IMR-90 (cell line): Measurements from ENCODE around the gene RNU6-1. TPM values are rescaled to one million over a fixed set of nuclear protein-coding genes. Genes with fewer than 3 reads are reported as not detected.

Experiments used
- ATAC-seq: fragments of 200-7000 bp; cut with Tn5 transposase; 2 replicates; pipeline ENCODE4 v1.9.1; 2020; ENCODE audit warnings: low read depth, mild to moderate bottlenecking, moderate library complexity
- BruUV-seq: library from RNA; stranded (reverse); fragments of 400-500 nt; replicated peaks from 2 replicates; lab custom pipeline; 2021; lab: Mats Ljungman, UMichigan
- CTCF ChIA-PET: fragments of 300-600 bp; formaldehyde crosslinking; extraction: SDS; loops from one replicate; lab custom pipeline; 2021; ENCODE audit warnings: antibody characterized with exemption; lab: Yijun Ruan, JAX
- POLR2A ChIA-PET: fragments of 300-600 bp; sonication (Branson Sonifier 250); formaldehyde crosslinking; loops from one replicate; lab custom pipeline; 2022; ENCODE audit warnings: antibody characterized with exemption; ENCODE audit not compliant: unreplicated experiment; lab: Charles Lee
- DNase-seq: peaks from one replicate; pipeline ENCODE4 v3.0.0; 2013
- H2AFZ ChIP-seq: replicated peaks from 2 replicates; pipeline ENCODE3; 2013; ENCODE audit warnings: low read length, mild to moderate bottlenecking; ENCODE audit not compliant: poor library complexity
- H2AK5ac ChIP-seq: 2 replicates; pipeline ENCODE4 v1.6.1; 2013; ENCODE audit warnings: low read depth, low read length, inconsistent platforms
- H2AK9ac ChIP-seq: replicated peaks from 2 replicates; pipeline ENCODE3; 2013; ENCODE audit warnings: mild to moderate bottlenecking, low read depth, low read length, moderate library complexity; ENCODE audit not compliant: poor library complexity
- H2BK120ac ChIP-seq: 2 replicates; pipeline ENCODE4 v1.6.1; 2013; ENCODE audit warnings: low read depth, low read length, inconsistent platforms
- H2BK15ac ChIP-seq: 3 replicates; pipeline ENCODE4 v1.6.1; 2013; ENCODE audit warnings: low read depth, low read length, inconsistent platforms
- H2BK20ac ChIP-seq: 2 replicates; pipeline ENCODE4 v1.6.1; 2013; ENCODE audit warnings: low read depth, mild to moderate bottlenecking, inconsistent platforms, low read length, moderate library complexity
- H2BK5ac ChIP-seq: 2 replicates; pipeline ENCODE4 v1.6.1; 2013; ENCODE audit warnings: mild to moderate bottlenecking, low read depth, low read length, inconsistent platforms; ENCODE audit not compliant: poor library complexity, severe bottlenecking
- H3K14ac ChIP-seq: replicated peaks from 2 replicates; pipeline ENCODE4 v1.6.1; 2013; ENCODE audit warnings: low read depth, low read length, inconsistent platforms
- H3K18ac ChIP-seq: 2 replicates; pipeline ENCODE4 v1.6.1; 2013; ENCODE audit warnings: low read depth, low read length, control low read depth
- H3K23ac ChIP-seq: 2 replicates; pipeline ENCODE4 v1.6.1; 2013; ENCODE audit warnings: low read depth, low read length, inconsistent platforms
- H3K27ac ChIP-seq: 2 replicates; pipeline ENCODE4 v1.5.1; 2013; ENCODE audit warnings: mild to moderate bottlenecking, control low read depth, low read length; ENCODE audit not compliant: insufficient read depth
- H3K27me3 ChIP-seq: 2 replicates; pipeline ENCODE4 v1.6.1; 2013; ENCODE audit warnings: low read length; ENCODE audit not compliant: control insufficient read depth, insufficient read depth
- H3K36me3 ChIP-seq: 2 replicates; pipeline ENCODE4 v1.6.1; 2013; ENCODE audit warnings: low read length, mixed read lengths; ENCODE audit not compliant: control insufficient read depth, insufficient read depth
- H3K4ac ChIP-seq: 2 replicates; pipeline ENCODE4 v1.6.1; 2013; ENCODE audit warnings: low read depth, low read length, inconsistent platforms
- H3K4me1 ChIP-seq: 2 replicates; pipeline ENCODE4 v1.6.1; 2013; ENCODE audit warnings: low read length, mixed read lengths; ENCODE audit not compliant: control insufficient read depth, insufficient read depth
- H3K4me2 ChIP-seq: 2 replicates; pipeline ENCODE4 v1.6.1; 2013; ENCODE audit warnings: low read depth, mild to moderate bottlenecking, control low read depth, low read length, moderate library complexity
- H3K4me3 ChIP-seq: 2 replicates; pipeline ENCODE4 v1.5.1; 2013; ENCODE audit warnings: low read depth, mild to moderate bottlenecking, control low read depth, low read length, moderate library complexity; ENCODE audit not compliant: insufficient read depth
- H3K56ac ChIP-seq: 2 replicates; pipeline ENCODE4 v1.6.1; 2013; ENCODE audit warnings: low read length, inconsistent platforms; ENCODE audit not compliant: insufficient read depth; ENCODE audit errors: extremely low read depth
- H3K79me1 ChIP-seq, 2 experiments: 2 replicates each; pipeline ENCODE4 v1.6.1; 2013; ENCODE audit warnings: low read length in 2 of 2, inconsistent platforms in 1 of 2, low read depth in 1 of 2
- H3K9ac ChIP-seq: 2 replicates; pipeline ENCODE4 v1.6.1; 2013; ENCODE audit warnings: low read depth, low read length, control low read depth
- H3K9me1 ChIP-seq: 2 replicates; pipeline ENCODE4 v1.6.1; 2013; ENCODE audit warnings: low read length, inconsistent platforms; ENCODE audit not compliant: insufficient read depth
- H3K9me3 ChIP-seq: 2 replicates; pipeline ENCODE4 v1.6.1; 2013; ENCODE audit warnings: low read length; ENCODE audit not compliant: control insufficient read depth, insufficient read depth
- H4K20me1 ChIP-seq: 2 replicates; pipeline ENCODE4 v1.6.1; 2013; ENCODE audit warnings: low read length, inconsistent platforms; ENCODE audit not compliant: insufficient read depth
- H4K5ac ChIP-seq: 2 replicates; pipeline ENCODE4 v1.6.1; 2013; ENCODE audit warnings: mild to moderate bottlenecking, low read depth, low read length, control low read depth
- H4K8ac ChIP-seq, 2 experiments: 2 replicates each; pipeline ENCODE4 v1.6.1; 2013; ENCODE audit warnings: low read depth in 2 of 2, low read length in 2 of 2, control low read depth in 1 of 2, inconsistent platforms in 1 of 2
- H4K91ac ChIP-seq: 2 replicates; pipeline ENCODE4 v1.6.1; 2013; ENCODE audit warnings: low read depth, low read length, inconsistent platforms; ENCODE audit not compliant: insufficient read depth
- MXI1 ChIP-seq: IDR thresholded peaks from 2 replicates; pipeline ENCODE4 v1.6.1; 2012; ENCODE audit warnings: low read depth, mild to moderate bottlenecking, low read length, moderate library complexity, borderline replicate concordance
- RAD21 ChIP-seq: IDR thresholded peaks from 2 replicates; pipeline ENCODE4 v1.6.1; 2012; ENCODE audit warnings: low read length, improper control_type of control experiment
- WGBS, 2 experiments: methylation state at CpG; one replicate each; pipeline versions ENCODE4 v1.1.5 to v1.1.7; 2013; ENCODE audit warnings: missing lambda C conversion rate in 2 of 2; ENCODE audit not compliant: insufficient read length in 1 of 2; ENCODE audit errors: extremely low coverage in 2 of 2; 5-methylcytosine and 5-hydroxymethylcytosine counted together
- dilution Hi-C: fragments of 300-500 bp; cut with HindIII; formaldehyde crosslinking; loops from one replicate; pipeline ENCODE4 v1.14.3; 2018; ENCODE audit warnings: low sequenced_read_pairs; ENCODE audit not compliant: unreplicated experiment
- in situ Hi-C: fragments of 300-500 bp; cut with MboI; formaldehyde crosslinking; loops from 3 replicates; pipeline ENCODE4 v1.14.3; 2019; ENCODE audit warnings: low sequenced_read_pairs, inconsistent platforms, mixed read lengths
- intact Hi-C: fragments of 100-400 bp; cut with micrococcal nuclease; formaldehyde crosslinking; loops from 2 replicates; pipeline ENCODE4 v1.10.0; 2022
- polyA plus RNA-seq, 3 experiments: library from polyadenylated mRNA; depleted of rRNA; stranded (reverse); fragments of >200 nt; gene quantifications; 2 replicates each; pipeline ENCODE4 v1.2.3, GENCODE V29; 2012; ENCODE audit warnings: low replicate concordance in 1 of 3
- total RNA-seq: library from RNA; depleted of rRNA; stranded (reverse); fragments of >200 nt; gene quantifications from 2 replicates; pipeline ENCODE4 v1.2.3, GENCODE V29; 2012
- TF ChIP-seq, protein P1 (sequence below): conservative IDR thresholded peaks from 2 replicates; pipeline ENCODE4 v1.5.1; 2012; ENCODE audit warnings: mild to moderate bottlenecking, low read depth, low read length, improper control_type of control experiment

RNU6-1 gene
- total and polyA plus RNA-seq, 2 of the 4 experiments (the other 2 are of a cell fraction): not detected

DNA sequence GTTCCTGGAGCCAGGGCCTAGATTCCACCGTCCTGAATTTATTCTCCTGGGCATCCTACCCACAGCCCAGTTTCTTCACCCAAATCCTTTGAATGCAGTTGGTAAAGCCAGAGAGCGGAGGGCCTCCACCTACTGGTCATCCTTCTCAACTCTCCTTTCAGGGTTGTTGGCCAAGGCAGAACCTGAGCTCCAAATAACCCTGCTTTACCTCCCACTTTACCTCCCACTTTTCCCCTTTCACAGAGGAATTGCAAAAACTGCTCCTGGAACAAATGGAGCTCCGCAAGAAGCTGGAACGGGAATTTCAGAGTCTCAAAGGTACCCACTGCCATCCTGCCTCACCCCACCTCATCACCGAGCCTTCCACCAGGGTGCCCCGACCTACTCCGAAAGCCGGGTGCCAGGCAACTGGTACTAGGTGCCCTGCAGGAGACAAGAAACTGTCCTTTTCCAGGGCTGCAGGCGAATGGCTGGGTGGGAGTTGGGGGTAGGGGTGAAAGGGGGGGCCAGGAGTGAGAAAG is 7.8 kb downstream of the RNU6-1 start:
- Histone ChIP-seq H3K4me3 (no peak overlapping the region), H3K14ac (no peak overlapping the region), H3K79me1 (no peaks in the 10 kb centered on the region), H3K9me1 (no peaks in the 10 kb centered on the region), H2AFZ (no peak overlapping the region), H3K4me1 (no peaks in the 10 kb centered on the region), H3K9me3 (peaks cover 3% of the 10 kb centered on the region; the same call in 1 of the 2 replicates), H4K20me1 (no peaks in the 10 kb centered on the region), H2BK5ac (no peak overlapping the region), H3K4me2 (no peak overlapping the region), H3K18ac (no peak overlapping the region), H4K8ac (no peak overlapping the region), H2BK15ac (no peak overlapping the region), H4K5ac (no peak overlapping the region), H3K23ac (no peak overlapping the region), H2BK20ac (no peak overlapping the region), H4K91ac (no peak overlapping the region), H3K4ac (no peak overlapping the region), H3K36me3 (no peaks in the 10 kb centered on the region), H2BK120ac (no peak overlapping the region), H3K9ac (no peak overlapping the region), H2AK5ac (no peak overlapping the region), H3K27me3 (peaks cover 94% of the 10 kb centered on the region), H2AK9ac (no peak overlapping the region), H3K27ac (no peak overlapping the region), H3K56ac (no peak overlapping the region)
- ChIA-PET POLR2A (interaction anchor here (0.6 kb wide), 1 partner anchor 369 kb away, joined by 5 read pairs; no protein-coding TSS in a partner anchor), CTCF (interaction anchor here (0.7 to 2.1 kb wide), 2 partner anchors 45 to 375 kb away, joined by 4 read pairs; no protein-coding TSS in a partner anchor)
- in situ Hi-C loops (no loop called here), intact Hi-C loops (loop anchor here (1.0 to 10.0 kb wide), 5 partner anchors 290 to 885 kb away; partner anchors contain the start of genes MAP2K5 and SMAD3), dilution Hi-C loops (no loop called here)
- no CpG with 5 or more reads among the region's 9 CpGs for WGBS, 2 experiments
- ATAC-seq (no peak), DNase-seq (peak; percentile 29)
- no TSS peak for BruUV-seq
- TF ChIP-seq MXI1 (no peak), RAD21 (peak; percentile 32)
- TF ChIP-seq, protein P1, sequence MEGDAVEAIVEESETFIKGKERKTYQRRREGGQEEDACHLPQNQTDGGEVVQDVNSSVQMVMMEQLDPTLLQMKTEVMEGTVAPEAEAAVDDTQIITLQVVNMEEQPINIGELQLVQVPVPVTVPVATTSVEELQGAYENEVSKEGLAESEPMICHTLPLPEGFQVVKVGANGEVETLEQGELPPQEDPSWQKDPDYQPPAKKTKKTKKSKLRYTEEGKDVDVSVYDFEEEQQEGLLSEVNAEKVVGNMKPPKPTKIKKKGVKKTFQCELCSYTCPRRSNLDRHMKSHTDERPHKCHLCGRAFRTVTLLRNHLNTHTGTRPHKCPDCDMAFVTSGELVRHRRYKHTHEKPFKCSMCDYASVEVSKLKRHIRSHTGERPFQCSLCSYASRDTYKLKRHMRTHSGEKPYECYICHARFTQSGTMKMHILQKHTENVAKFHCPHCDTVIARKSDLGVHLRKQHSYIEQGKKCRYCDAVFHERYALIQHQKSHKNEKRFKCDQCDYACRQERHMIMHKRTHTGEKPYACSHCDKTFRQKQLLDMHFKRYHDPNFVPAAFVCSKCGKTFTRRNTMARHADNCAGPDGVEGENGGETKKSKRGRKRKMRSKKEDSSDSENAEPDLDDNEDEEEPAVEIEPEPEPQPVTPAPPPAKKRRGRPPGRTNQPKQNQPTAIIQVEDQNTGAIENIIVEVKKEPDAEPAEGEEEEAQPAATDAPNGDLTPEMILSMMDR: peak; percentile 35
